Lower leg skin (tissue), 3 donors: ENCODE measurements around the gene MCM6.
"Not testable (repeated sequence)": the region's sequence is repeated elsewhere in the genome, so short reads cannot be mapped to it uniquely, and the experiment has no call there.

ENCODE experiments used
- POLR2A ChIP-seq, 2 donors: fragments of 450-650 bp; IDR thresholded peaks; one replicate each; pipeline ENCODE4 v1.6.1; 2016 to 2017; ENCODE audit warnings: antibody characterized with exemption in 2 of 2, mild to moderate bottlenecking in 1 of 2, moderate library complexity in 1 of 2
- TF ChIP-seq, protein P1 (sequence below), 3 donors: fragments of 450-650 bp; IDR thresholded peaks; one replicate each; pipeline ENCODE4 v1.5.1; 2016; ENCODE audit warnings: antibody characterized with exemption in 3 of 3, mild to moderate bottlenecking in 3 of 3, moderate library complexity in 2 of 3

DNA sequence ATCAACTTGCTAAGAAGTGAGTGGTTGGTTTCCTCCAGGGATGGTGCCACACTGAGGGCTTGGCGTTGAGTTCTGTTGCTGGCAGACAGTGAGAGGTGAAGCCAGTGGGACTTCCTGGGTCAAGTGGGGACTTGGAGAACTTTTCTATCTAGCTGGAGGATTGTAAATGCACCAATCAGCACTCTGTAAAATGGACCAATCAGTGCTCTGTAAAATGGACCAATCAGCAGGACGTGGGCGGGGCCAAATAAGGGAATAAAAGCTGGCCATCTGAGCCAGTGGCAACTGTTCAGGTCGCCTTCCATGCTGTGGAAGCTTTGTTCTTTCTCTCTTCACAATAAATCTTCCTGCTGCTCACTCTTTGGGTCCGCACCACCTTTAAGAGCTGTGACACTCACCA is 12.3 kb upstream of the MCM6 start:
- TF ChIP-seq POLR2A (IDR thresholded peaks at IDR 0.05) = not testable (repeated sequence)
- TF ChIP-seq, protein P1, sequence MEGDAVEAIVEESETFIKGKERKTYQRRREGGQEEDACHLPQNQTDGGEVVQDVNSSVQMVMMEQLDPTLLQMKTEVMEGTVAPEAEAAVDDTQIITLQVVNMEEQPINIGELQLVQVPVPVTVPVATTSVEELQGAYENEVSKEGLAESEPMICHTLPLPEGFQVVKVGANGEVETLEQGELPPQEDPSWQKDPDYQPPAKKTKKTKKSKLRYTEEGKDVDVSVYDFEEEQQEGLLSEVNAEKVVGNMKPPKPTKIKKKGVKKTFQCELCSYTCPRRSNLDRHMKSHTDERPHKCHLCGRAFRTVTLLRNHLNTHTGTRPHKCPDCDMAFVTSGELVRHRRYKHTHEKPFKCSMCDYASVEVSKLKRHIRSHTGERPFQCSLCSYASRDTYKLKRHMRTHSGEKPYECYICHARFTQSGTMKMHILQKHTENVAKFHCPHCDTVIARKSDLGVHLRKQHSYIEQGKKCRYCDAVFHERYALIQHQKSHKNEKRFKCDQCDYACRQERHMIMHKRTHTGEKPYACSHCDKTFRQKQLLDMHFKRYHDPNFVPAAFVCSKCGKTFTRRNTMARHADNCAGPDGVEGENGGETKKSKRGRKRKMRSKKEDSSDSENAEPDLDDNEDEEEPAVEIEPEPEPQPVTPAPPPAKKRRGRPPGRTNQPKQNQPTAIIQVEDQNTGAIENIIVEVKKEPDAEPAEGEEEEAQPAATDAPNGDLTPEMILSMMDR (IDR thresholded peaks at IDR 0.05) = not testable (repeated sequence)
